ENCODE measurements around the gene LTBP1.

LTBP1 gene

DNA sequence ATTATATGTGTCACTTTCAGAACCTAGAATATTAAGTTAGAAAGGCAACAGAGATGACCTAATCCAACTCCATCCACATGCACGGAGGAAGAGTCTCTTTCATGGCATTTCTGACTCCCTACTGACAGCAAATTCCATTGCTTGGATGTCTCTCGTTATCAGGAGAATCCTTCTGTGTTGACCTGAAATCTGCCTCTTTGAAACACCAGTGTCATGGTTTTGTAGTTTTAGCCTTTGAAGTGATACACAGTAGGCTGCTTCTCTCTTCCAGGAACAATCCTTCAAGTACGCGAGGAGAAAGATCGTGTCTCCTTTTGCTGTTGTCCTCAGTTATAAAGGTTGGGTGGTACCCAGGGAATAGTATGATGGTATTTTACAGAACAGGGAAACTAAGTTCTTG lies 327.8 kb downstream of the LTBP1 start:
- H4K20me1 ChIP-seq (ENCODE audit: insufficient read depth) = no peaks in the 10 kb centered on the region
- no peak overlapping the region for H3K27ac ChIP-seq
- no peak overlapping the region for H2AFZ ChIP-seq (ENCODE audit: low read depth)
- peaks cover 56% of the 10 kb centered on the region for H3K4me1 ChIP-seq (ENCODE audit: low read depth, poor library complexity, severe bottlenecking)
- no peaks in the 10 kb centered on the region for H3K36me3 ChIP-seq (ENCODE audit: insufficient read depth)
- no peaks in the 10 kb centered on the region for H3K27me3 ChIP-seq (ENCODE audit: insufficient read depth, low read depth)
- H3K9ac ChIP-seq = no peak overlapping the region
- no peaks in the 10 kb centered on the region for H3K79me2 ChIP-seq (ENCODE audit: insufficient read depth, low read depth)
- no peak overlapping the region for H3K4me3 ChIP-seq (IDR thresholded peaks at IDR 0.05; ENCODE audit: insufficient read depth, low read depth, low read length)
- TF ChIP-seq, protein P1, sequence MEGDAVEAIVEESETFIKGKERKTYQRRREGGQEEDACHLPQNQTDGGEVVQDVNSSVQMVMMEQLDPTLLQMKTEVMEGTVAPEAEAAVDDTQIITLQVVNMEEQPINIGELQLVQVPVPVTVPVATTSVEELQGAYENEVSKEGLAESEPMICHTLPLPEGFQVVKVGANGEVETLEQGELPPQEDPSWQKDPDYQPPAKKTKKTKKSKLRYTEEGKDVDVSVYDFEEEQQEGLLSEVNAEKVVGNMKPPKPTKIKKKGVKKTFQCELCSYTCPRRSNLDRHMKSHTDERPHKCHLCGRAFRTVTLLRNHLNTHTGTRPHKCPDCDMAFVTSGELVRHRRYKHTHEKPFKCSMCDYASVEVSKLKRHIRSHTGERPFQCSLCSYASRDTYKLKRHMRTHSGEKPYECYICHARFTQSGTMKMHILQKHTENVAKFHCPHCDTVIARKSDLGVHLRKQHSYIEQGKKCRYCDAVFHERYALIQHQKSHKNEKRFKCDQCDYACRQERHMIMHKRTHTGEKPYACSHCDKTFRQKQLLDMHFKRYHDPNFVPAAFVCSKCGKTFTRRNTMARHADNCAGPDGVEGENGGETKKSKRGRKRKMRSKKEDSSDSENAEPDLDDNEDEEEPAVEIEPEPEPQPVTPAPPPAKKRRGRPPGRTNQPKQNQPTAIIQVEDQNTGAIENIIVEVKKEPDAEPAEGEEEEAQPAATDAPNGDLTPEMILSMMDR (conservative IDR thresholded peaks at IDR 0.05; ENCODE audit: low read depth, low read length) = no peak
- H3K4me2 ChIP-seq = peak overlapping the region; percentile 72; the same call in 1 of the 2 replicates

DNA sequence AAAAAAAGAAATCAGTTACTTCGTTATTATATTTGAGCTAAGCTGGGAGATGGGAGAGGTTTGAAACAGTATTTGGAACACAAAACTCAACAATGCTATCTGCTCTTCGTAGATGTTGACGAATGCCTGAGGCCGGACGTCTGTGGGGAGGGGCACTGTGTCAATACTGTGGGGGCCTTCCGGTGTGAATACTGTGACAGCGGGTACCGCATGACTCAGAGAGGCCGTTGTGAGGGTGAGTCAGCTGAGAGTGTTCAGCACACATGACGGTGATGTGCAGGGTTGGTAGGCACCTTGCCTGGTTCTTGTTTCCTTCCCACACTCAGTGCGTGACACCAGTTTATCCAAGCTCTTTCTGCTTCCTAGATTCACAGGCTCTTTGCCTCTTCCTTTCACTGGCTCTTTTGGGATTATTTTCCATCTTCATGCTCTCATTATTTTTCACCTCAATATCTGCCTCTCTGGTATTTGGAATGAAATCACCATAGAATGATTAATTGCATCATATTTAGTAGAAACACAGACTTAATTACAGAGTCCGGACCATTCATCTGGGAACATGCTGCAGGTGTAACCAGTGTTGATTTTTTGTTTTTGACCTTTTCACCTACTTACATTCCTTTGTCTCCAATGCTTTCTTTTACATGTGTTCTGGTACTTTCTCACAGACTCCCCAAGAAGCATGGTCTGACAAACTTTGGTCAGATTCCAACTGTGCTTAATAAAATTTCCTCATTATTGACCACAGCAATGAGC lies 329.1 kb downstream of the LTBP1 start:
- H2AFZ ChIP-seq (ENCODE audit: low read depth) = no peak overlapping the region
- H3K9ac ChIP-seq = no peak overlapping the region
- H3K27me3 ChIP-seq (ENCODE audit: insufficient read depth, low read depth) = no peaks in the 10 kb centered on the region
- H3K27ac ChIP-seq = no peak overlapping the region
- no peak overlapping the region for H3K4me2 ChIP-seq
- H4K20me1 ChIP-seq (ENCODE audit: insufficient read depth) = no peaks in the 10 kb centered on the region
- no peaks in the 10 kb centered on the region for H3K36me3 ChIP-seq (ENCODE audit: insufficient read depth)
- H3K4me1 ChIP-seq (ENCODE audit: low read depth, poor library complexity, severe bottlenecking) = peaks cover 44% of the 10 kb centered on the region
- TF ChIP-seq, protein P1 (conservative IDR thresholded peaks at IDR 0.05; ENCODE audit: low read depth, low read length) = no peak
- H3K4me3 ChIP-seq (IDR thresholded peaks at IDR 0.05; ENCODE audit: insufficient read depth, low read depth, low read length) = no peak overlapping the region
- no peaks in the 10 kb centered on the region for H3K79me2 ChIP-seq (ENCODE audit: insufficient read depth, low read depth)

DNA sequence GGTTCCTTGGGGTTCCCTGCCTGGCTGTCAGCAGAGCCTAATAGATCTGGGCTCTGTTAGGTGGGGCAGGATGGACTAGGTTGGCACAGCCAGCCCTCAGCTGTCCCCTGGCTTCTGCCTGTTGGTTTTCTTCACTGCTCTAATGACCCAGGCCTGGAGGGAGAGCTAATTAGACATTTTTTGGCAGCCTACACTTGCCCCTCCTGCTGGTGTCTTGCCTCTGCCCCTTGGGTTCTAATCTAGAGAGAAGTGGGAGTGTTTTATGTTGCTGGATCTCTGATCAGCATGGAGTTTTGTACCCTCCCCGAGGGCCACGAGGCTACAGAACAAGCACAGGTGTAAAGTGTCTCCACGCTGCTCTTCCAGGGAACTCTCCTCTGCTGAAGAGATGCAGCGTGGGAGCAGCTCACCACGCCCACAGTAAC lies 330.3 kb downstream of the LTBP1 start:
- Histone ChIP-seq H3K4me3 (IDR thresholded peaks at IDR 0.05; ENCODE audit: insufficient read depth, low read depth, low read length) (no peak overlapping the region), H3K4me1 (ENCODE audit: low read depth, poor library complexity, severe bottlenecking) (peaks cover 34% of the 10 kb centered on the region), H3K9ac (no peak overlapping the region), H3K4me2 (no peak overlapping the region), H2AFZ (ENCODE audit: low read depth) (no peak overlapping the region), H4K20me1 (ENCODE audit: insufficient read depth) (no peaks in the 10 kb centered on the region), H3K36me3 (ENCODE audit: insufficient read depth) (no peaks in the 10 kb centered on the region), H3K27me3 (ENCODE audit: insufficient read depth, low read depth) (no peaks in the 10 kb centered on the region), H3K79me2 (ENCODE audit: insufficient read depth, low read depth) (no peaks in the 10 kb centered on the region), H3K27ac (no peak overlapping the region)
- TF ChIP-seq, protein P1 (conservative IDR thresholded peaks at IDR 0.05; ENCODE audit: low read depth, low read length) = no peak

DNA sequence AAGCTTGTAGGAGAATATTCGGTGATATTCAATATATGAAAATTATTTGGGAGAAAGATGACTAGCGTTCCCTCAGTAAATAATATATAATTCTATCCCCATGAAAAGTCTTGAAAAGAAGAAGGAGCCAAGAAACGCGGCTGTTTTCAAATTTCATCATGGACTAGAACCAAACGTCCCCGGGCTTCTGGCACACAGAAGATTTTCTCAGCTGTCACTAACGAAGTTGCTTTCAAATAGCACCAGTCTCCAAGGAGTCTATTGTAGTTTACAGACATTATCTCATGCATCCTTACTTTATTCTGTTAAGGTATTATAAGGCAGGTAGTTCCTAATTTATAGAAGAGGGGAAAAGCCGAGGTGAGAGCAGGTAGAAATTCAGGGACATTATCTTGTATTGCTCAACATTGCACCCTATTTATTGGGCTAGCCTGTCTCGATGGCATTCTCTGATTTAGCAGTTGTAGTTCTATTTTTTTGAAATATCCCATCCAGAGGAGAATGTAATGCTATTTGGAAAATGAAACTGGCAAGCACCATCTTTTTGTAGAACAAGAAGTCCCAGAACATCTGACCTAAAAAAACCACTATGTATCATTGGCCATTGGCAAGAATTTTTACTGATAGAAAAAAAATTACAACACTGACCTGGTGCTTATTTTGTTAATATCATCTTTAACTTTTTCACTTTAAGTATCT lies 331.6 kb downstream of the LTBP1 start:
- no peak overlapping the region for H3K9ac ChIP-seq
- H3K4me3 ChIP-seq (IDR thresholded peaks at IDR 0.05; ENCODE audit: insufficient read depth, low read depth, low read length) = no peak overlapping the region
- no peak overlapping the region for H2AFZ ChIP-seq (ENCODE audit: low read depth)
- H3K4me1 ChIP-seq (ENCODE audit: low read depth, poor library complexity, severe bottlenecking) = peaks cover 21% of the 10 kb centered on the region
- no peaks in the 10 kb centered on the region for H4K20me1 ChIP-seq (ENCODE audit: insufficient read depth)
- H3K79me2 ChIP-seq (ENCODE audit: insufficient read depth, low read depth) = no peaks in the 10 kb centered on the region
- no peak overlapping the region for H3K4me2 ChIP-seq
- H3K36me3 ChIP-seq (ENCODE audit: insufficient read depth) = no peaks in the 10 kb centered on the region
- TF ChIP-seq, protein P1 (conservative IDR thresholded peaks at IDR 0.05; ENCODE audit: low read depth, low read length) = no peak
- H3K27me3 ChIP-seq (ENCODE audit: insufficient read depth, low read depth) = no peaks in the 10 kb centered on the region
- H3K27ac ChIP-seq = no peak overlapping the region

Data from KMS-11 (cell line).